BLaER1 (cell line): ENCODE data around the gene TSNAX.
A peak's percentile ranks its signal among the peaks of the same experiment; 100 is the strongest.

Source experiments
- H3K27ac ChIP-seq: shearing (Covaris generic); formaldehyde crosslinking; 2 replicates; pipeline ENCODE4 v1.8.1; 2022
- H3K27me3 ChIP-seq: shearing (Covaris generic); formaldehyde crosslinking; 2 replicates; pipeline ENCODE4 v1.8.1; 2022
- H3K36me3 ChIP-seq: shearing (Covaris generic); formaldehyde crosslinking; 2 replicates; pipeline ENCODE4 v1.8.1; 2022
- H3K4me1 ChIP-seq: shearing (Covaris generic); formaldehyde crosslinking; 2 replicates; pipeline ENCODE4 v1.8.1; 2022
- H3K4me2 ChIP-seq: shearing (Covaris generic); formaldehyde crosslinking; 2 replicates; pipeline ENCODE4 v1.8.1; 2022
- H3K4me3 ChIP-seq: shearing (Covaris generic); formaldehyde crosslinking; 2 replicates; pipeline ENCODE4 v1.8.1; 2022
- H3K9ac ChIP-seq: shearing (Covaris generic); formaldehyde crosslinking; 2 replicates; pipeline ENCODE4 v1.8.1; 2022
- H3K9me3 ChIP-seq: shearing (Covaris generic); formaldehyde crosslinking; 2 replicates; pipeline ENCODE4 v1.8.1; 2022
- H4K20me1 ChIP-seq: shearing (Covaris generic); formaldehyde crosslinking; 2 replicates; pipeline ENCODE4 v1.8.1; 2022
- Cebpa-rat ChIP-seq: shearing (Covaris generic); IDR thresholded peaks from 2 replicates; pipeline ENCODE4 v1.8.1; 2022

Gene TSNAX

GRCh38 chr1:231528172-231529029 is at the start of gene TSNAX:
TSNAX (plus strand) TSS chr1:231528669; CDS start chr1:231528811, 142 bp downstream.
- Histone ChIP-seq H3K27ac (peak within 1 kb of the TSS; percentile 93), H4K20me1 (peaks cover 7% of the 10 kb centered on the region; the same call in 1 of the 2 replicates), H3K4me1 (peaks cover 46% of the 10 kb centered on the region), H3K4me3 (peak within 1 kb of the TSS; percentile 76), H3K27me3 (no peaks in the 10 kb centered on the region), H3K36me3 (peaks cover 25% of the 10 kb centered on the region), H3K9me3 (peaks cover 13% of the 10 kb centered on the region; the same call in 1 of the 2 replicates), H3K4me2 (peak within 1 kb of the TSS; percentile 86), H3K9ac (peak within 1 kb of the TSS; percentile 89)
- TF ChIP-seq Cebpa-rat = no peak

DNA sequence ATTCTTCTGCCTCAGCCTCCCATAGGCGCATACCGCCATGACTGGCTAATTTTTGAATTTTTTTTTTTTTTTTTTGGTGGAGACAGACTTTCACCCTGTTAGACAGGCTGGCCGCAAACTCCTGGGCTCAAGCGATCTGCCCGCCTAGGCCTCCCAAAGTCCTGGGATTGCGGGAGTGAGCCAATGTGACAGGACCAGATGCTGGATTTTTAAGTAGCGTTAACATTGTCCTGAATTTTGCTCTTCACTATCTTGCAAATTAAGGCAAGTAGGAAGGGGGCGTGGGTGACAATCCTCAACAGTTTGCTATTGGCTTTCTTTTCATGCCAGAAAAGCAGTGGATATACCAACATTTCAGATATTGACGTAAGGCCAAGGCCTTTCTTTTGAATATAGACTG is 49.7 kb upstream of the TSNAX start:
- Histone ChIP-seq H3K27me3 (no peaks in the 10 kb centered on the region), H4K20me1 (no peaks in the 10 kb centered on the region), H3K9me3 (0 out of 2 replicates have a peak, but pooled peaks cover 6% of the 10 kb centered on the region), H3K36me3 (no peaks in the 10 kb centered on the region), H3K4me3 (no peak overlapping the region), H3K9ac (no peak overlapping the region), H3K4me2 (no peak overlapping the region), H3K27ac (no peak overlapping the region), H3K4me1 (0 out of 2 replicates have a peak, but pooled peaks cover 5% of the 10 kb centered on the region)
- TF ChIP-seq Cebpa-rat = no peak

GRCh38 chr1:231480008-231480407 is 48.5 kb upstream of the TSNAX start:
- Histone ChIP-seq H3K9me3 (0 out of 2 replicates have a peak, but pooled peaks cover 6% of the 10 kb centered on the region), H3K27me3 (no peaks in the 10 kb centered on the region), H3K9ac (no peak overlapping the region), H3K4me1 (0 out of 2 replicates have a peak, but pooled peaks cover 5% of the 10 kb centered on the region), H4K20me1 (no peaks in the 10 kb centered on the region), H3K36me3 (no peaks in the 10 kb centered on the region), H3K27ac (no peak overlapping the region), H3K4me2 (no peak overlapping the region), H3K4me3 (no peak overlapping the region)
- no peak for TF ChIP-seq Cebpa-rat

DNA sequence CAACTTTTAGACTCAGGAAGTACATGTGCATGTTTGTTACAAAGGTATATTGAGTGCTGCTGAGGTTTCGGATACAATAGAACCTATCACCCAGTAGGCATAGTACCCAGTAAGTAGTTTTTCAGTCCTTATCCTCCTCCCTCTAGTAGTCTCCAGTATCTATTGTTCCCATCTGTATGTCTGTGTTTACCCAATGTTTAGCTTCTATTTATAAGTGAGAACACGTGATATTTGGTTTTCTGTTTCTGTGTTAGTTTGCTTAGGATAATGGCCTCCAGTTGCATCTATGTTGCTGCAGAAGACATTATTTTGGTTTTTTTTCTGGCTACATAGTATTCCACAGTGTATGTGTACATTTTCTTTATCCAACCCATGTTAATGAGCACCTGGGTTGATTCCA is 47.2 kb upstream of the TSNAX start:
- H3K27me3 ChIP-seq = no peaks in the 10 kb centered on the region
- H3K9me3 ChIP-seq = 0 out of 2 replicates have a peak, but pooled peaks cover 6% of the 10 kb centered on the region
- H3K4me2 ChIP-seq = no peak overlapping the region
- no peak overlapping the region for H3K27ac ChIP-seq
- H3K36me3 ChIP-seq = no peaks in the 10 kb centered on the region
- H3K9ac ChIP-seq = no peak overlapping the region
- no peak overlapping the region for H3K4me3 ChIP-seq
- TF ChIP-seq Cebpa-rat = no peak
- no peaks in the 10 kb centered on the region for H4K20me1 ChIP-seq
- H3K4me1 ChIP-seq = 0 out of 2 replicates have a peak, but pooled peaks cover under 1% of the 10 kb centered on the region

GRCh38 chr1:231485029-231485784 is 43.3 kb upstream of the TSNAX start:
- H3K4me2 ChIP-seq = no peak overlapping the region
- TF ChIP-seq Cebpa-rat = no peak

GRCh38 chr1:231487019-231487418 is 41.5 kb upstream of the TSNAX start:
- no peak overlapping the region for H3K4me2 ChIP-seq

More at GRCh38 chr1:231485029-231485784, 43.3 kb upstream of the TSNAX start:
- Histone ChIP-seq H3K27ac (no peak overlapping the region), H4K20me1 (no peaks in the 10 kb centered on the region), H3K27me3 (no peaks in the 10 kb centered on the region), H3K9ac (no peak overlapping the region), H3K36me3 (no peaks in the 10 kb centered on the region), H3K4me1 (no peaks in the 10 kb centered on the region), H3K9me3 (0 out of 2 replicates have a peak, but pooled peaks cover 3% of the 10 kb centered on the region), H3K4me3 (no peak overlapping the region)

DNA sequence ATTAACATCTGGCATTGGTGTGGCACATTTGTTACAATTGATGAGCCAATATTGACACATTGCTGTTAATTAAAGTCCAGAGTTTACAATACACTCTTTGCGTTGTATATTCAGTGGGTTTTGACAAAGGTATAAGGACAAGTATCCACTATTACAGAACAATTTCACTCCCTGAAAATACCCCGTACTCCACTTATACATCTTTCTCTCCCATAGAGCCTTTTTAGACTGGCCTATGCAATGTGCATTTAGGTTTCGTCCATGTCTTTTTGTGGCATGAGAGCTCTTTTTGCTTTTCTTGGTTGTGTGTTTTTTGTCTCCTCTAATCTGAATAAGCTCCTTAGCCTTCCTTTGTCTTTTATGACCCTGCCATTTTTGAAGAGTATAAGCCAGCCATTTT is 40.6 kb upstream of the TSNAX start:
- Histone ChIP-seq H3K9ac (no peak overlapping the region), H3K4me2 (no peak overlapping the region), H3K27ac (no peak overlapping the region), H3K27me3 (no peaks in the 10 kb centered on the region), H3K36me3 (no peaks in the 10 kb centered on the region), H3K9me3 (no peaks in the 10 kb centered on the region), H4K20me1 (no peaks in the 10 kb centered on the region), H3K4me1 (no peaks in the 10 kb centered on the region), H3K4me3 (no peak overlapping the region)
- TF ChIP-seq Cebpa-rat = no peak

More at GRCh38 chr1:231487019-231487418, 41.5 kb upstream of the TSNAX start:
- Histone ChIP-seq H3K27ac (no peak overlapping the region), H3K4me3 (no peak overlapping the region), H3K27me3 (no peaks in the 10 kb centered on the region), H3K4me1 (no peaks in the 10 kb centered on the region), H3K36me3 (no peaks in the 10 kb centered on the region), H4K20me1 (no peaks in the 10 kb centered on the region), H3K9me3 (no peaks in the 10 kb centered on the region), H3K9ac (no peak overlapping the region)
- TF ChIP-seq Cebpa-rat = no peak

DNA sequence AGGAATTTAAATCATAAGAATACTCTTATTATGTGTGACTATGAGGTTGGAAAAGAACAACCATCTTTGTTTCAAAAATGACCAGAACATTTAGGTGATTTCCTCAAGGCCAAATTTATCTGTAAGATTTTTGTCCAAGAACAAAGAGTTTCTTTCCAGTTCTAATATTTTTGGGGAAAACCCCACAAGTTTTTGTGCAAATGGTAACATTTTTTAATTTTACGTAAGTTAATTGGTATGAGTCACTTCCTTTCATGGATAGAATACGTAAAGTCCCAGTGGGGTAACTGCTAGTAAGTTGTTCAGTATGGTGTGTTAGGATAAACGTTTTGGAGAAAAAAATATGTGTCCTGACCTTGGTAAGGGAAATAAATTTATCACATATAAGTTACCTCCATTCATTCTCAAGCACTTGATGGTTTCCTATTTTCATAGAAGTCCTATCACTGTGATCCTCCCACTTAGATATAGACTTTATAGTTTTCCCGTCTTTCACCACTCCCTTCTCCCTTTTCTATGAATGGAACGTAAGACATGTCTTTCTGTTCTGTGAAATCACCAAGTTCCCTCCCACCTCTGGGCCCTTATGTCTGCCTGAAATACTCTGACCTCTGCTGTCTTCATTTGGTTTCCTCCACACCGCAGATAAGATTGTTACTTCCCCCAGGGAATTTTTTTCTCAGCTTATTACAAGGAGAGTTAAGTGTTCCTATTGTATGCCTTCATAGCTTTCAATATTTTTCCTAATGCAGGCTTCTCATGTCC is 34.9 kb upstream of the TSNAX start:
- Histone ChIP-seq H3K36me3 (0 out of 2 replicates have a peak, but pooled peaks cover 3% of the 10 kb centered on the region), H3K9me3 (peaks cover 16% of the 10 kb centered on the region), H4K20me1 (no peaks in the 10 kb centered on the region), H3K27me3 (no peaks in the 10 kb centered on the region), H3K9ac (no peak overlapping the region), H3K27ac (no peak overlapping the region), H3K4me1 (peaks cover 13% of the 10 kb centered on the region), H3K4me2 (peak overlapping the region; percentile 55), H3K4me3 (no peak overlapping the region)
- TF ChIP-seq Cebpa-rat = no peak

DNA sequence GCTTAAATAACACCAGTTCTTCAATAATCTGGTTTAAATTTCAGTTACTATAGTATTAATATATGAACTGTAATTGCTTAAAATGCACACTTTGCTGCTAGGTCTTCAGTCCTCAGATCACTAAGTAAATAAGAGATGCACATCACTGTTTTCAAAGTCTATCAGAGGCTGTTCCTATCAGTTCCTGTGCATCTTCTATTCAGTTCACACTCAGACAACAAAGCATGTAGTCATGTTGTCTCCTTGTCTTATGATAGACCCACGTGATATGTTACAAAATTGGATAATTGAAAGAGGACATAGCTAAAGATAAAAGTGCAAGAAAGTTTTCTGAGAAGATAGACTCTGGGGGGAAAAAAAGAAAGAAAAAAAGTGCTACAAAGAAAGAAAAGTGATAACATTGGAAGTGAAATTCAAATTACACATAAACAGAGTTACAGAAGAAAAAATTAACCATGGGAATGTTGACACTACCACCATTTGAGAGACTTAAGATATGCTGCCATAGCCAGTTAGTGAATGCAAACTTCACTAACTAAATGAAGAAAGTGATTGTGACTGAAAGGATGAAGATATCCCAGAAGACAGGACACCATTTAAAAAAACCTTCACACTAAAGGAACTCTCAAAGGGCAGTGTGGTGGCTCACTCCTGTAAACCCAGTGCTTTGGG is 33.9 kb upstream of the TSNAX start:
- Histone ChIP-seq H3K4me1 (peaks cover 13% of the 10 kb centered on the region), H3K4me2 (no peak overlapping the region; the same call in 1 of the 2 replicates), H3K4me3 (no peak overlapping the region), H3K9ac (no peak overlapping the region), H3K27ac (no peak overlapping the region), H3K27me3 (no peaks in the 10 kb centered on the region), H3K36me3 (peaks cover 12% of the 10 kb centered on the region; the same call in 1 of the 2 replicates), H3K9me3 (peaks cover 25% of the 10 kb centered on the region), H4K20me1 (no peaks in the 10 kb centered on the region)
- no peak for TF ChIP-seq Cebpa-rat
